Measurements from ENCODE around the gene TRMT44. TPM values are rescaled to one million over a fixed set of nuclear protein-coding genes. Genes with fewer than 3 reads are reported as not detected.

TRMT44 gene
- polyA plus RNA-seq, 1 experiment: 7.0 TPM

GRCh38 chr4:8475751-8476575, 35.4 kb downstream of the TRMT44 start:
- CTCF ChIA-PET: interaction anchor here (1.9 kb wide), 1 partner anchor 131 kb away, joined by 5 read pairs; no protein-coding TSS in a partner anchor
- no peak for DNase-seq (ENCODE audit: low read depth, low spot score)
- Histone ChIP-seq H3K4me3 (ENCODE audit: low read depth, low read length) (no peak overlapping the region), H3K9me3 (ENCODE audit: control insufficient read depth, insufficient read depth, low read length) (no peaks in the 10 kb centered on the region; the same call in 1 of the 2 replicates), H3K27ac (ENCODE audit: low read depth, low read length) (no peak overlapping the region), H3K27me3 (ENCODE audit: control insufficient read depth, insufficient read depth, low read length) (peaks cover 2% of the 10 kb centered on the region)
- no peak for TF ChIP-seq CTCF (IDR thresholded peaks at IDR 0.05; ENCODE audit: low read depth, low read length)
- POLR2A ChIA-PET: no interaction called here

- ChIA-PET CTCF (interaction anchor here (0.6 kb wide), 1 partner anchor 25 kb away, joined by 4 read pairs; no protein-coding TSS in a partner anchor), POLR2A (no interaction called here)
- H3K9me3 ChIP-seq (ENCODE audit: control insufficient read depth, insufficient read depth, low read length): no peaks in the 10 kb centered on the region; the same call in 1 of the 2 replicates
- H3K27ac ChIP-seq (ENCODE audit: low read depth, low read length): no peak overlapping the region
- DNase-seq (ENCODE audit: low read depth, low spot score): no peak
- peaks cover 2% of the 10 kb centered on the region for H3K27me3 ChIP-seq (ENCODE audit: control insufficient read depth, insufficient read depth, low read length)
- no peak overlapping the region for H3K4me3 ChIP-seq (ENCODE audit: low read depth, low read length)
- no peak for TF ChIP-seq CTCF (IDR thresholded peaks at IDR 0.05; ENCODE audit: low read depth, low read length)
These were observed 36.6 kb downstream of the TRMT44 start for GRCh38 chr4:8477095-8477635.

- TF ChIP-seq CTCF (IDR thresholded peaks at IDR 0.05; ENCODE audit: low read depth, low read length): no peak
- DNase-seq (ENCODE audit: low read depth, low spot score): no peak
- no peak overlapping the region for H3K4me3 ChIP-seq (ENCODE audit: low read depth, low read length)
- no peaks in the 10 kb centered on the region; the same call in 1 of the 2 replicates for H3K9me3 ChIP-seq (ENCODE audit: control insufficient read depth, insufficient read depth, low read length)
- H3K27ac ChIP-seq (ENCODE audit: low read depth, low read length): no peak overlapping the region
- CTCF ChIA-PET: interaction anchor here (0.6 kb wide), 1 partner anchor 24 kb away, joined by 4 read pairs; no protein-coding TSS in a partner anchor
- POLR2A ChIA-PET: no interaction called here
- H3K27me3 ChIP-seq (ENCODE audit: control insufficient read depth, insufficient read depth, low read length): peaks cover 2% of the 10 kb centered on the region
These were observed 37.1 kb downstream of the TRMT44 start for GRCh38 chr4:8477676-8478075.

GRCh38 chr4:8478371-8478770, 37.8 kb downstream of the TRMT44 start:
- TF ChIP-seq CTCF (IDR thresholded peaks at IDR 0.05; ENCODE audit: low read depth, low read length): no peak
- ChIA-PET CTCF (no interaction called here), POLR2A (no interaction called here)
- Histone ChIP-seq H3K27ac (ENCODE audit: low read depth, low read length) (no peak overlapping the region), H3K9me3 (ENCODE audit: control insufficient read depth, insufficient read depth, low read length) (no peaks in the 10 kb centered on the region; the same call in 1 of the 2 replicates), H3K27me3 (ENCODE audit: control insufficient read depth, insufficient read depth, low read length) (peaks cover 2% of the 10 kb centered on the region), H3K4me3 (ENCODE audit: low read depth, low read length) (no peak overlapping the region)
- DNase-seq (ENCODE audit: low read depth, low spot score): no peak

Measured in AG04450 (cell line).